Neural progenitor cell (in vitro differentiated cells): Measurements from ENCODE around the gene VTI1A.

Experiments used
- CTCF ChIP-seq: fragments of 200-600 bp; sonication (generic); IDR thresholded peaks from 2 replicates; pipeline ENCODE4 v1.5.1; 2017; ENCODE audit warnings: antibody characterized with exemption, mild to moderate bottlenecking
- EZH2 ChIP-seq: fragments of 200-600 bp; sonication (generic); IDR thresholded peaks from 2 replicates; pipeline ENCODE4 v1.6.1; 2017; ENCODE audit warnings: antibody characterized with exemption, mild to moderate bottlenecking, moderate library complexity

GRCh38 chr10:112492736-112493135 lies 45.7 kb downstream of the VTI1A start:
- TF ChIP-seq CTCF (no peak), EZH2 (no peak)
